Stimulated activated CD8-positive, alpha-beta memory T cell treated with anti-CD3 and anti-CD28 coated beads, Interleukin-7, amount 100 ng/mL, for 1 hour (primary cell): ENCODE data around the gene PPFIA3.
A peak's percentile ranks its signal among the peaks of the same experiment; 100 is the strongest.
"Not testable (repeated sequence)": the region's sequence is repeated elsewhere in the genome, so short reads cannot be mapped to it uniquely, and the experiment has no call there.

Experiments used
- DNase-seq, 2 donors: peaks; one replicate each; pipeline ENCODE4 v3.0.0-alpha.2; 2020; ENCODE audit warnings: low read depth in 2 of 2

Gene PPFIA3

DNA sequence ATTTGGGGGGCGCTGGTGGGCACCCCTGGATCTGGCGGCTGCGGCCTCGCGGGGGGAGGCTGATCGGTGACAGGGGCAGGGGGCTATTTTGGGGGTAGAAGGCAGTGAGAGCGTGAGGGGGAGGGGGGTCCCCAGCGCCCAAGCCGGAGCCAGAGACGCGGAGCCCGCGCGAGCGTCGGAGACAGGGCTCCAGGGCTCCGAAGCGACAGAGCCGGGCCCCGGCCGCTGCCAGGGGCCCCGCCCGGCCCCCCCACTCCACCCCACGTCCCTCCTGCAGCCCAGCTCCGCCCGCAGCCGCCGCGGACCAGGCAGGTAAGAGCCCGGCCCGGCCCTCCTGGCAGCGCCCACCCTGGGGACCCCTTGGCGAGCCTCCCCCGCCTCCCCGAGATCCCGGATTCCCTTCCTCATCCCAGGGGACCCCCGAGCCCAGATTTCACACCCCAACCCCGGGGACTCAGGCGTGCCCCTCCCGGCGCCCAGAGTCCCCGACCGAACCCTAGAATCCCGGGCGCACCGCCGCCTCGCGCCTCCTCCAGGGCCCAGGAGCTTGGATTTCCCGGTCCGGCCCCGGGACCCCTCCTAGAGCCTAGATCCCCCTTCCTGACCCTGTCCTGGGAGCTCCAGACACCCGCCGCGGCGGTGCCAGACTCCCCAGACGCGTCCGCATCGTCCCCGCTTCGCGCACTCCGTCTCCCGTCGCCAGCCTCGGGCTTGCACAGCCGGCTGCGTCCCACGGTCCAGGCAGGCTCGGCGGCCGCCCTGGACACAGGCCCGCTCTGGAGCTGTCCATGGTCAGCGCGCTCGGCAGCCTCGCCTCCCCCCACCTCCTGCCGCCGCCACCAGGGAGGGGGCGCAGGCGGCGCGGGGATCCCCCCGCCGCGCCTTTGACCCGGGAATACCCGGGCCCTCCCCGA, at the start of gene PPFIA3:
Gene PPFIA3 (plus strand): TSS at position 134 of the 914 bp plus-strand sequence. CDS start 8,330 bp downstream, outside the sequence.
- DNase-seq, result no peak

- DNase-seq, result no peak
Observed at GRCh38 chr19:49070416-49070815, 48.9 kb upstream of the PPFIA3 start.

DNA sequence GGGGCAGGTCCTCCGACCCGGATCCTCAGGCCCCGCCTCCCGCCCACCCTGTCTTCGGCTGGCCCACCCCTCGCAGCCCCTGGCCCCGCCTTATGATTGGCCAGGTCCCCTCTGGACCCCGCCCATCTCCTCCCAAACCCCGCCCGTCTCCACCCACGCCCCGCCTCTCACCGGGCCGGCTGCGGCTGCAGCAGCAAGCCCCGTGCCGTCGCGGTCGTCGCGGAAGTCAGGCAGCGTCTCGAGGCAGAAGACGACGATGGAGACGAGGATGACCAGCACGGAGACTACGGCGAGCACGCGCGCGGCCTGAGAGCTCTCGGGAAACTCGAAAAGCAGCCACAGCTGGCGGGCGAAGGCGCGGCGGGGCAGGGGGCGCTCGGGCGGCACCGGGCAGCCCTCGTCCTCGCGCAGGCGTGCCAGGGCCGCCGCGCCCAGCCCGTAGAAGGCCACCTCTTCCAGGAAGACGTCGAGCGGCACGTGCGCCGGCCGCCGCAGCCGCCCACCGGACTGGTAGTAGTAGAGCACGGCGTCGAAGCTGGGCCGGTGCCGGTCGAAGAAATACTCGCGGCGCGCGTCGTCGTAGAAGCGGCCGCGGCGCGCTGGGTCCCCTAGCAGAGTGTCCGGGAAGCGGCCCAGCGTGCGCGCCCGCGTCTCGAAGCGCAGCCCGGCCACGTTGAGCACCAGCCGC, 47.3 kb upstream of the PPFIA3 start:
- DNase-seq, result no peak

GRCh38 chr19:49073514-49074378, 45.6 kb upstream of the PPFIA3 start:
- no peak for DNase-seq

DNA sequence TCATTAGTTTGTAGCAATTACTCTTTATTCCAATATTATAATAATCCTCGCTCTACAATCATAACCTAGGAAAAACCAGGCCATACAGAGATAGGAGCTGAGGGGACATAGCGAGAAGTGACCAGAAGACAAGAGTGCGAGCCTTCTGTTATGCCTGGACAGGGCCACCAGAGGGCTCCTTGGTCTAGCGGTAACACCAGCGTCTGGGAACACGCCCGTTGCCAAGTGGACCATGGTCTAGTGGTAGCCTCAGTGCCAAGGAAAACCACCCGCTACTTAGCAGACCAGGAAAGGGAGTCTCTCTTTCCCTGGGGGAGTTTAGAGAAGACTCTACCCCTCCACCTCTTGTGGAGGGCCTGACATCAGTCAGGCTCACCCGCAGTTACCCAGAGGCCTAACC, 44.5 kb upstream of the PPFIA3 start:
- DNase-seq, result not testable (repeated sequence)

DNA sequence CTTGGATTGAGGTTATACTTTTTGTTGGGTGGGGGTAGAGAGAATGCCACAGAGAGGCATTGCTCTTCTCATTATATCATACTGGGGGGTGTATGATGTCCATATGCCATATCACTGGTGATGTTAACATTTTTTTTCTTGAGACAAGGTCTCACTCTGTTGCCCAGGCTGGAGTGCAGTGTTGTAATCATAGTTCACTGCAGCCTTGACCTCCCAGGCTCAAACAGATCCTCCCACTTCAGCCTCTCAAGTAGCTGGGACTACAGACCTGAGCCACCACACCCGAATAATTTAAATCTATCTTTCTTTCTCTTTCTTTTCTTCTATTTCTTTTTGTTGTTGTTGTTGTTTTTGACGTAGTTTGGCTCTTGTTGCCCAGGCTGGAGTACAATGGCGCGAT, 39.0 kb upstream of the PPFIA3 start:
- no peak for DNase-seq

- no peak for DNase-seq
Observed at GRCh38 chr19:49081273-49081672, 38.1 kb upstream of the PPFIA3 start.

DNA sequence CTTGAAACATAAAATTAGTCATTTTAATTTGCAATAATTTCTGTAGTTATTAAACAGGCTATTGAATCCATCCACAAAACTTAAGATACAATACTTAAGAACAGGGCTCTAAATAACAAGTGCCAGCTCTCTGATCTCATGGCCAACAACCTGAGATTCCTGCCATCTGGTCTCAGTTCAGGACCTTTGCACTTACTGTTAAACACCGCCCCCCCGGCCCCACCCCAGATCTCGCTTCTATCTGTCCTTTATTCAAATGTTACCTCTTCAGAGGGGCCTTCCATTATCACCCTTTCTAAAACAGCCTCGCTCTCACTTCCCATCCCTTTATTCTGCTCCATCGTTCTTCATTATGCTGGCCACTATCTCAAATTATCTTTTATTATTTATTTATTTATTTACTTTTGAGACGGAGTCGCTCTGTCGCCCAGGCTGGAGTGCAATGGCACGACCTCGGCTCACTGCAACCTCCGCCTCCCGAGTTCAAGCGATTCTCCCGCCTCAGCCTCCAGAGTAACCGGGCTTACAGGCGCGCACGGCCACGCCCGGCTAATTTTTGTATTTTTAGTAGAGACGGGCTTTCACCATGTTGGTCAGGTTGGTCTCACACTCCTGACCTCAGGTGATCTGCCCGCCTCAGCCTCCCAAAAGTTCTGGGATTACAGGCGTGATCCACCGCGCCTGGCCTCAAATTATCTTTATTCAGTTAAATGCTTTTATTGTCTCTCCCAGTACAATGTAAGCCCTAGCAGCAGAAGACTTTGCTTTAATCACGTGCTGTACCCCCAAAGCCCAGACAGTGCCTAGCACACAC, 34.9 kb upstream of the PPFIA3 start:
- no peak for DNase-seq

- peak; percentile 98 for DNase-seq
Observed at GRCh38 chr19:49085020-49085867, 34.1 kb upstream of the PPFIA3 start, which contains the start of gene SNRNP70. SNRNP70 (plus strand) TSS chr19:49085451; CDS start chr19:49086415, 964 bp downstream.

GRCh38 chr19:49085868-49086232, 33.5 kb upstream of the PPFIA3 start:
- DNase-seq, result no peak

- DNase-seq, result no peak
Observed at GRCh38 chr19:49086296-49086695, 33.0 kb upstream of the PPFIA3 start.

DNA sequence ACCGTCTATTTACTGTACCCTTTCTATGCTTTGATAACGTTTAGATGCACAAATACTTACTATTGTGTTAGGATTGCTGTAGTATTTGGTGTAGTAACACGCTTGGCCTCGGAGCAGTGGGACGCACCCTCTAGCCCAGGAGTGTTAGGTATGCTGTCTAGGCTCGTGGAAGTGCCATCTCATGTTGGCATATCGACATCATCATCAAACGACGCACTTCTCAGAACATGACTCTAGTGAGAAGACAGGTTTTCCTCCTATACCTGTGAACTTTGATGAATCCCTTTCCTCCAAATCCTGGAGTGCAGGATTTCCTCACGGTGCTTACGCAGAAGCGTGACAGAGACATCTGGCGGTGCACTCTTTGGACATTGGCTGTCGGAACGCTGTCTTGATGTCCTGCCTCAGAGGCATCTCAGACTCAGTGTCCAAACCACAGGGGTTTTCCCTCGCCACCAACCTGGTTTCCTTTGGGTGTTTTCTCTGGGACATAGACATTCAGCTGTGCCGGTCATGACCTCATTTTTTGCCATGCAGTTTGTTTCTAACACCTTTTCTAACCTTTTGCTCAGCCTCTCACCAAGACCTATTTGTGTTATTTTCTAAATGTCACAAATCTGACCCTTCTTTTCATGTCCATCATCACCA, 27.8 kb upstream of the PPFIA3 start:
- no peak for DNase-seq

DNA sequence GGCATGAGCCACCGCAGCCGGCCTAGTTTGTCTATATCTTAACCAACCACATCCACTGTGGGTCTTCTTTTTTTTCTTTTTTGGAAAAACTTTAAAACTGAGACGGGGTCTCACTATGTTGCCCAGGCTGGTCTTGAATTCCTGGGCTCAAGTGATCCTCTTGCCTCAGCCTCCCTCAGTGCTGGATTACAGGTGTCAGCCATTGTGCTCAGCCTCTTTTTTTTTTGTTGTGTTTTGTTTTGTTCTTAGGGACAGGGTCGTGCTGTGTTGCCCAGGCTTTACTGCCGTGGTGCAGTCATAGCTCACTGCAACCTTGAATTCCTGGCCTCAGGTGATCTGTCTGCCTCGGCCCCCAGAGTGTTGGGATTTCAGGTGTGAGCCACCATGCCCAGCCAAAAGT, 26.7 kb upstream of the PPFIA3 start:
- DNase-seq, result no peak

- no peak for DNase-seq
Observed at GRCh38 chr19:49094505-49095482, 24.6 kb upstream of the PPFIA3 start.

DNA sequence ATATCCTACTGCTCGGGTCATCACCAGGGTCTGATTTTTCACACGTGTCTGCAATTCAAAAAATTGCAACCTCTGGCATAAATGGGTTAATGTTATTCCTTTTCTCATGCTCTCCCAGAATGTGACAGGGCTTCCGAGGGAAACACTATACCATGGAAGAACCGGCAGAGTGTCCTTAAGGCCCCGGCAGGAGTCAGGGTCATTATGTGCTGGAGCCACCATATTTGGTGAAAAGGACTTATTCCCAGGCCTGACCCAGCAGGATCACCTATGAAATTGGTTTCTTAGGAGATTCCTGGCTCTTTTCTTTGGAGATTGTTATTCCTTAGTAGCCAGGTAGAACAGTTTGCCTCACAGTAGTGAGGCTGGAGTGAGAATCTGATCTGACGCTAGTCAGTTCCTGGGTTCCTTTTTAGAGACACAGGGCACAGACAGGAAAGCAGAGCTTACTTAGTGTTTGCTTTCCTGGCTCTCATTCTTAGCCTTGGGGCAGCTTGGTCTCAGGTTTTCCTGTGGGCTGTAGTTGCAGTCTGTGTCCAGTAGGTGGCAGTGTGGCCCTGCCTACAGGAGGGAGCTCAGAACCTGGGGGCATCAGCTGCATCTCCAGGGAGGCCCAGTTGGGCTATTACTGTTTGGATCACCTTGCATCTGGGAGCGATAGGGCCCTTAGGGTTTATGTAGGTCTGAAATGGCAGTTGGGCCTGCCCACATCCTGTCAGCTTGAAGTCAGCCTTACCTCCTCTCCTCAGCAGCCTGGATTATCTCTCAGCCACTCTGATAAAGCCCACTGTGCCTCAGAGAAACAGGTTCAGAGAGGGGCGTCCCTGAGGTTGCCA, 21.7 kb upstream of the PPFIA3 start:
- peak; percentile 40 to 56 for DNase-seq

- DNase-seq, result no peak
Observed at GRCh38 chr19:49098795-49099194, 20.5 kb upstream of the PPFIA3 start.

- no peak for DNase-seq
Observed at GRCh38 chr19:49101160-49101559, 18.2 kb upstream of the PPFIA3 start.

DNA sequence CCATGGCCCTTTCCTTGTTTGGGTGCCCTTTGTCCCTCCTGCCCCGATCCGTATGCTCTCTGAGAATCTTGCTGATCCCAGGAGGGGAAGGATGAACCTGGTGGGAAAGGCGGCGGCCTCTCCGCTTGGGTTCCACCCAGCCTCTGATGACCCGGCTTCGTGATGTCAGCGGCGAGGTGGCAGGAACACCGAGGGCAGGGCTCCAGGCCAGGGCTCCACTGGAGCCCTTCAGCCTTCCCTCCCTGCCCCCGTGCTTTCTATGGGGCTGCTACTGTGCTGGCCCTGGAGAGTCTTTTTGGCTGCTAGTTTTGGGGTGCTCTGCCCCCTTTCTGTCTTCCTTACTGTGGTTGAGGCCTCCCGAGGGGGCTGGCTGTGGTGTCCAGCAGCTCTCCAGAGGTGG, 17.0 kb upstream of the PPFIA3 start:
- DNase-seq, result no peak
